HG03565 (cell line): ENCODE results near the gene CTAGE15.
A peak's percentile ranks its signal among the peaks of the same experiment; 100 is the strongest.
"Not testable (repeated sequence)": the region's sequence is repeated elsewhere in the genome, so short reads cannot be mapped to it uniquely, and the experiment has no call there.

Source experiments
- ATAC-seq: cut with Tn5 transposase; IDR thresholded peaks from one replicate; pipeline ENCODE4 v1.9.1; 2021; ENCODE audit warnings: mild to moderate bottlenecking, moderate library complexity; ENCODE audit not compliant: unreplicated experiment

CTAGE15 gene, protein sequence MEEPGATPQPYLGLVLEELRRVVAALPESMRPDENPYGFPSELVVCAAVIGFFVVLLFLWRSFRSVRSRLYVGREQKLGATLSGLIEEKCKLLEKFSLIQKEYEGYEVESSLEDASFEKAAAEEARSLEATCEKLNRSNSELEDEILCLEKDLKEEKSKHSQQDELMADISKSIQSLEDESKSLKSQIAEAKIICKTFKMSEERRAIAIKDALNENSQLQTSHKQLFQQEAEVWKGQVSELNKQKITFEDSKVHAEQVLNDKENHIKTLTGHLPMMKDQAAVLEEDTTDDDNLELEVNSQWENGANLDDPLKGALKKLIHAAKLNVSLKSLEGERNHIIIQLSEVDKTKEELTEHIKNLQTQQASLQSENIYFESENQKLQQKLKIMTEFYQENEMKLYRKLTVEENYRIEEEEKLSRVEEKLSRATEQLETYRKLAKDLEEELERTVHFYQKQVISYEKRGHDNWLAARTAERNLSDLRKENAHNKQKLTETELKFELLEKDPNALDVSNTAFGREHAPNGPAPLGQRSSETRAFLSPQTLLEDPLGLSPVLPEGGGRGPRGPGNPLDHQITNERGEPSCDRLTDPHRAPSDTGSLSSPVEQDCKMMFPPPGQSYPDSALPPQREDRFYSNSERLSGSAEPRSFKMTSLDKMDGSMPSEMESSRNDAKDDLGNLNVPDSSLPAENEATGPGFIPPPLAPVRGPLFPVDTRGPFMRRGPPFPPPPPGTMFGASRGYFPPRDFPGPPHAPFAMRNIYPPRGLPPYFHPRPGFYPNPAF

DNA sequence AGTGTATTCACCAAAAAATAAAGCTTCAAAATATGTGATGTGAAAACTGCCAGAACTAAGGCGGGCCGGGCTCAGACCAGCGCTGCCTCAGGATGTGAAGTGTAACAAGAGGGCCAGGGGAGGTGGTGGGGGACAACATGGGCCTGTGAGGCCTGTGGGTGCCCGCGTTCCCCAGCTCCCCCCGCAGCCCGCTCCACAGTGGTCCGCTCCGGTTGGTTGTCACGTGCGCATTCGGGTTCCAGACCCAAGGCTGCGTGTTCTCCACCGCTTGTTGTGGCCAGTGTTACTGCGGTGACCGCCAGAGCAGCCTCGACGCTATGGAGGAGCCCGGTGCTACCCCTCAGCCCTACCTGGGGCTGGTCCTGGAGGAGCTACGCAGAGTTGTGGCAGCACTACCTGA, at the start of gene CTAGE15:
Gene CTAGE15, plus strand, starts transcription at position 301 of the 400 bp plus-strand sequence. Its CDS starts 17 bp downstream, at position 318.
- not testable (repeated sequence) for ATAC-seq

GRCh38 chr7:143522309-143522916, 49.2 kb upstream of the CTAGE15 start:
- ATAC-seq = not testable (repeated sequence)

DNA sequence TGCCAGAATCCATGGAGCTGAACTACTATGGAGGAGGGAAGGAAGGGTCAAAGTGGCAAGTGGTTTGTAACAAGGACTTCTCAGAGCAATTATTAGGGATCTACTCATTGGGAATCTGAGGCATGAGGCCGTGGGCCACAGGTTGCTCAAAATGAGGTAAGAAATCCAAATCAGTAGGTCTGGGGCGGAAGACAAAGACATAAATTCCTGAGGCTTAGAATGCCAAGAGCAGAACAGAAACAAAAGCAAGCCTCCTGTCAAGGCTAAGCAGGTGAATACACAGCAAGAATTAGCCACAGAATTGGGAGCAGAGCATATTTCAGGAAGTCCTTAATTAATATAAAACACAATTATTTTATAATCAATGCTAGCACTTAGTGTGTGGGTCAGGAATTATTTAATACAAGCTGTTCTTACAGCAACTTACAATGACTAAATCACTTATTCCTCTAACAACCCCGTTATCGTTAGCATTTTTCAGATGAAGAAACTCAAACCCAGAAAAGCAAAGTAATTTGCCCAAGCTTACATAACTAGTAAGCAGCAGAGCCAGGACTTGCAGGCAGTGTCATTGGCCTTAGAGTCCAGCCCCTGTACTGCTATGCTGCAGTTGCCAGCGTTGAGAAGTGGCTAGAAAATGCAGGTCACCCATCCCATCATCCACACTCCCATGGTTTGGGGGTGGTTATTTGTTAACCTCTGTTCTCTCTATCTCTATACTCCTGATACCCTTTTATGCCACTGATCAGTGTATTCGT, 40.3 kb upstream of the CTAGE15 start:
- not testable (repeated sequence) for ATAC-seq

GRCh38 chr7:143531932-143532331, 39.7 kb upstream of the CTAGE15 start:
- not testable (repeated sequence) for ATAC-seq

GRCh38 chr7:143533213-143533839, 38.3 kb upstream of the CTAGE15 start:
- ATAC-seq = not testable (repeated sequence)

DNA sequence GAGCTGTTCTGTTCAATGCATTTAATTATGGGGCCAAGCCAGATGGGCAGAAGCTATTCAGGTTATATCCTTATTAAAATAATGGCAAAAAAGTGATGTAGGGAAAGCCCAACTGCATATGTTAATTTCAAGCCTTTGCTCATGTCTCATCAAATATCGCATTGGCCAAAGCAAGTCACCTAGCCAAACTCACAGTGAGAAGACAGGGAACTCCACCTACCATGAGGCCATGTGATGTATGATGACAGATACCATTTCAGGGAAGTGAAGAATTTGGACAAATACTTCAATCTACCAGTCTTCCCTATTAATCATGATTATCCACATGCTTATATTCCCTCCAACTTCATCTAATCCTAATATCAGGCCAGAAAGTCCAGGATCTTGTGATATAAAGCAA, 35.2 kb upstream of the CTAGE15 start:
- ATAC-seq = not testable (repeated sequence)

DNA sequence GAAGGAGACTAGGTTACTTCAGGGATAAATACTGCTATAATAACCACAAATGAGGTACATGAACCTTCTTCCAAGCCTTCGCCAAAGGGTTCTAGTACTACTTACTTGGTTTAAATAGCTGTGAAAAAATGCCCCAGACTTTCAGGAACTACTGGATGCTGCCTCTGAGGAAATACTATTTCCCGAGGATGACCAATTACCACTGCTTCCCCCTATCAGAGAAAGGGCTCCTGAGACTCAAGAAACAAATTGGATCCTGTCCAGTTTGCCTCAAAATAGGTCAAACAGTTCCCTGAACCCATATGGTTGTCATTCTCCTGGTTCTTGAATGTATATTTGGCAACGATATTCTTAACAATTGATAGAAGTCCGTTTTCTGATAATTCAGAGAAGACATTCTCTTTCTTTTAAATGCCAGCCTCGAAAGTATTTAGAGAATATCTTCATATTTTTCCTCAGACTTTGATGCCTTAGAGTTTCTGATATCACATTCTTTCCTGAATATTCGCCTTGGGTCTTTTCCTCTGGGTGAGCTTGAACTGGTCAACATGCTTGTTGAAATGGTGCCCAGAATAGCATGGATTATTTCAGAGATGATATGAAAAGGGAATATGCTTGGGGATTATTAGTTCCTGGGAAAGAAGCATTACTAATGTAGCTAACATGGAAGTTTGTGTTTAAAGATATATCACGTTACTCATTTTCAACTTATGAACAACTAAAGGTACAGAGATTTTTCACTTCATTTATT, 28.1 kb upstream of the CTAGE15 start:
- ATAC-seq = not testable (repeated sequence)

- not testable (repeated sequence) for ATAC-seq
Observed at GRCh38 chr7:143555968-143556367, 15.6 kb upstream of the CTAGE15 start.

- peak; percentile 39 for ATAC-seq
Observed at GRCh38 chr7:143563306-143563705, 8.3 kb upstream of the CTAGE15 start.

DNA sequence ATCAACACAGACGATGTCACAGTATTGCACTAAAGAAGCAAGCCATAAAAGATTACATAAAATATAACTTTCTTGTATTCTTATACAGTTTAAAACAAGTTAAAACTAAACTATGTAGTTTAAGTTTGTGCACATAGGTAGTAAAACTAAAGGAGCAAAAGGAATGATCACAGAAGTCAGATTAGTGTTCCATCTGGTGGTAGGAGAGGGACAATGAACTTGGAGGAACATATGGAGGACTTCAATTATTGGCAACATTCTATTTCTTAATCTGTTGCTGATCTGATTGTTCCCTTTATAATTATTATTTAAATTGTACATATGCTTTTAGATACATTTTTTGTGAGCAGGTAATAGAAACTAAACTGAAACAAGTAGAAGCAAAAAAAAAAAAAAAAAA, 5.6 kb upstream of the CTAGE15 start:
- not testable (repeated sequence) for ATAC-seq

DNA sequence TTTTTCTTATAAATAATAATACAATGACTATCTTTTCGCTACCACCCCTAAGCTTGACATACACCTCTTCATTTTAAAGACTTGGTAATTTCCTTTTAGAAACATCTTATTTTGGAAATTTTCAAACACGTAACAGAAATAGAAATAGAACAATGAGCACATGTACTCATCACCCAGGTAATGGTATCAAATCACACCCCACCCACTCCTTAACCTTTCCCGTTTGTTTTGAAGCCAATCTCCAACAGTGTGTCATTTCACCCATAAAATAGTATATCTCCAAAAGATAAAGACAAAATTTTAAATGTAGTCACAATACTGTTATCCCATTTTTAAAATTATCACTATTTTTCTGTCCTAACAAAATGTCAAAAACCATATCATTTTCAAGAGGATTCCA, 16.6 kb downstream of the CTAGE15 start:
- not testable (repeated sequence) for ATAC-seq

GRCh38 chr7:143589897-143590296, 18.3 kb downstream of the CTAGE15 start:
- ATAC-seq = not testable (repeated sequence)

DNA sequence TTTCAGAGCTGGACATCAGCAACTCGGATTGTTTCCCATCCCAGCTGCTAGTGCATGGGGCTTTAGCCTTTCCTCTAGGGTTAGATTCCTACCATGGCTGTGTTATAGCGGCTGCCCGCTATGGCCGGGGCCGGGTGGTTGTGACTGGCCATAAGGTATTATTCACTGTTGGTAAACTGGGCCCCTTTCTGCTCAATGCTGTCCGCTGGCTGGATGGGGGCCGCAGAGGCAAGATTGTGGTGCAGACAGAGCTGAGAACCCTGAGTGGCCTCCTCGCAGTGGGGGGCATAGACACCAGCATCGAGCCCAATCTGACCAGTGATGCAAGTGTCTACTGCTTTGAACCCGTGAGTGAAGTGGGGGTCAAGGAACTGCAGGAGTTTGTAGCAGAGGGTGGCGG, 26.5 kb downstream of the CTAGE15 start:
- not testable (repeated sequence) for ATAC-seq

- not testable (repeated sequence) for ATAC-seq
Observed at GRCh38 chr7:143603549-143603948, 31.9 kb downstream of the CTAGE15 start.

GRCh38 chr7:143606088-143606487, 34.5 kb downstream of the CTAGE15 start:
- not testable (repeated sequence) for ATAC-seq

DNA sequence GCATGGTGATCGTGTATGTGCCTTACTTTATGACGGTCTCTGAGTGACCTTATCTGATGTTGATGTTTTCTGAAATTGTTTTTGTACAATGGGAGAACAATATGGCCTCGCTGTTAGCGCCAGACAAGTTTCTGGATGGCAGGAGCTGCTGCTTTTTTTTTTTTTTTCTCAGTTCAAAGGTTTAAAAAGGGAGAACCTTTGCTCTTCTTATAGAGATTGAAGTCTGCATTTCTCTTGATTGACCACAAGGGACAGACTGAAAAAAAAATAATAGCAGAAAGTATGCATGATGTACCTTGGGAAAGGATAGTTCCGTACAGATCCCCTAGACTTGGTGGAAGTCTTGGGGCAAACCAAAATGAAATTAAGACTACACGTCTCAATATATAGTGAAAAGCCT, 43.9 kb downstream of the CTAGE15 start:
- ATAC-seq = not testable (repeated sequence)

DNA sequence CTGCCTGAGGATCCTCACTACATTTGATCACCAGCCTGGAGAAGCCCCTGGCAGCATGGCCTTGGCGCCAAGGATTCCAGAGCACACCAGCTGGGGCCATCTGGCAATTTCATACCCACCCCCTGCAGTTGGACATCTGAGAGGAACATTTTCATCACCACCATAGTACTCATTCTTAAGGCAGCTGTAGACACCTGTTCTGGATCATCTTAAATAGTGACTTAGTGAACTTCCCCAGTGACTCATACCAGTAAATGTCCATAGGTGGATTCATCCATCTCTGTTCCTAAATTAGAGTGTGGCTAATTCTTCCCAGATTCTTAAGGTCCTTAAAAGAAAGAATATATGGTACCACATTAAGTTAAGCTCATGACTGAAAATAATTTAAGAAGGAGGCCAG, 45.6 kb downstream of the CTAGE15 start:
- ATAC-seq = not testable (repeated sequence)

DNA sequence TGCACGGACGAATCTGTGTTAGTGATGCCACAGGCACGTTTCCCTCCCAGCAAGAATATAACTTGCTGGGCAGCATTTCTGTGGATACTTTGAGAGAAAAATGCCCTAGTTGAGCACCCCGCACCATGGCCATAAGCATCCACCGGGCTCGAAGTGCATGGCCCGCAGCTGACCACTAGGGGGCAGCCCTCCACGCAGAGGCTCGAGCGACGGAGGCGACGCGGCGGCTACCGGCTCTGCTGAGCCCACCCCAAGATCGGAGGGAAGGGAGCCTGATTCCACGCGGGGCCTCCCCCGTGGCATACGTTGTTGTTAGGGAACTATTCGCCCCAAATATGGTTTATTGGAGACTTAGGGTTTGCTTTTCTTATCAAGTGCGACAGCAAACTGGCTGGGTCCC, 48.5 kb downstream of the CTAGE15 start:
- not testable (repeated sequence) for ATAC-seq

- peak; percentile 81 for ATAC-seq
Observed at GRCh38 chr7:143620646-143621045, 49.0 kb downstream of the CTAGE15 start, which contains the start of gene TCAF2. Gene TCAF2, plus strand, starts transcription at chr7:143620974.
